Suprapubic skin (tissue), 4 donors: ENCODE measurements around the gene ALKBH8. TPM values are rescaled to one million over a fixed set of nuclear protein-coding genes. Genes with fewer than 3 reads are reported as not detected.
"Not testable (repeated sequence)": the region's sequence is repeated elsewhere in the genome, so short reads cannot be mapped to it uniquely, and the experiment has no call there.

Experiments
- DNase-seq, 2 donors: peaks; one replicate each; pipeline ENCODE4 v3.0.0-alpha.2; 2019; ENCODE audit warnings: low spot score in 2 of 2
- H3K27ac ChIP-seq: fragments of 200-600 bp; sonication (generic); one replicate; pipeline ENCODE4 v1.5.1; 2019
- H3K27me3 ChIP-seq: fragments of 200-600 bp; sonication (generic); one replicate; pipeline ENCODE4 v1.5.1; 2019
- H3K36me3 ChIP-seq: fragments of 200-600 bp; sonication (generic); one replicate; pipeline ENCODE4 v1.5.1; 2019
- H3K4me1 ChIP-seq: fragments of 200-600 bp; sonication (generic); one replicate; pipeline ENCODE4 v1.5.1; 2019
- H3K4me3 ChIP-seq: fragments of 200-600 bp; sonication (generic); one replicate; pipeline ENCODE4 v1.5.1; 2019; ENCODE audit warnings: mild to moderate bottlenecking
- H3K9me3 ChIP-seq: fragments of 200-600 bp; sonication (generic); one replicate; pipeline ENCODE4 v1.5.1; 2019
- EP300 ChIP-seq: sonication (generic); formaldehyde crosslinking; IDR thresholded peaks from one replicate; pipeline ENCODE4 v1.6.1; 2017; ENCODE audit warnings: antibody characterized with exemption
- POLR2A ChIP-seq, 2 donors: fragments of 450-650 bp; IDR thresholded peaks; one replicate each; pipeline ENCODE4 v1.6.1; 2017; ENCODE audit warnings: antibody characterized with exemption in 2 of 2, mild to moderate bottlenecking in 2 of 2, moderate library complexity in 2 of 2
- POLR2AphosphoS5 ChIP-seq, 3 donors: sonication (generic); formaldehyde crosslinking; IDR thresholded peaks; one replicate each; pipeline ENCODE4 v1.6.1; 2017; ENCODE audit warnings: antibody characterized with exemption in 3 of 3
- WGBS: methylation state at CpG from one replicate; pipeline ENCODE4 v1.1.5; 2018; 5-methylcytosine and 5-hydroxymethylcytosine counted together
- total RNA-seq, 4 donors: library from RNA; depleted of rRNA; stranded (reverse); fragments of >200 nt; gene quantifications; one replicate each; pipeline ENCODE4 v1.1.0, GENCODE V29; 2016
- TF ChIP-seq, protein P1 (sequence below), 2 donors: fragments of 200-600 bp in 1 of 2; fragments of 450-650 bp in 1 of 2; sonication (generic) in 1 of 2; IDR thresholded peaks; one replicate each; pipeline ENCODE4 v1.5.1; 2016 to 2019; ENCODE audit warnings: antibody characterized with exemption in 2 of 2, mild to moderate bottlenecking in 1 of 2, moderate library complexity in 1 of 2

Gene ALKBH8
- total RNA-seq, 4 donors from 2014 or later, result 2.0 to 6.8 (median 5.6) TPM

DNA sequence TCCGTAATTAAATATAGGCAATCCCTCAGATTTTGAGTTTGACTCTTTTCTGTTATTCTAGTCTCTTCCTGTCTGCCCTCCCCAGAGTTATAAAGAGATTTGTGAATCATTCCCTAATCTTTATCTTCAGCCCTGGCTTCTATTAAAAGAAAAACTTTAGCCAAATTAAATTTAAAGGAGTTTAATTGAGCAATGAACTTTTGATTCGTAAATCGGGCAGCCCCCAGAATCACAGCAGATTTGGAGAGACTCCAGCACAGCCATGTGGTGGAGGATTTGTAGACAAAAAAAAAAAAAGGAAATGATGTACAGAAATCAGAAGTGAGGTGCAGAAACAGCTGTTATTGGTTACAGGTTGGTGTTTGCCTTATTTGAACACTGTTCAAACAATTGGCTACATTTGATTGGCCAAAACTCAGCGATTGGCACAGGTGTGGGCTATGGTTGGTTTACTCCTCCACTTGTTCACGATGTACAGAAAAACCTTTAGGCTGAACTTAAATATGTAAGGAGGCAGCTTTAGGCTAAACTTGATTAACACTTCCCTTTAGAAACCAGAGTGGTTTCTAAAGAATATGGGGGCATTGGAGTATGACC is 2.3 kb upstream of the ALKBH8 start:
- no peaks in the 10 kb centered on the region for H3K9me3 ChIP-seq
- H3K36me3 ChIP-seq, result no peaks in the 10 kb centered on the region
- no peak overlapping the region for H3K4me3 ChIP-seq
- no peak overlapping the region for H3K27ac ChIP-seq
- TF ChIP-seq EP300 (no peak), POLR2A (IDR thresholded peaks at IDR 0.05) (no peak), POLR2AphosphoS5 (IDR thresholded peaks at IDR 0.05) (no peak)
- TF ChIP-seq, protein P1, sequence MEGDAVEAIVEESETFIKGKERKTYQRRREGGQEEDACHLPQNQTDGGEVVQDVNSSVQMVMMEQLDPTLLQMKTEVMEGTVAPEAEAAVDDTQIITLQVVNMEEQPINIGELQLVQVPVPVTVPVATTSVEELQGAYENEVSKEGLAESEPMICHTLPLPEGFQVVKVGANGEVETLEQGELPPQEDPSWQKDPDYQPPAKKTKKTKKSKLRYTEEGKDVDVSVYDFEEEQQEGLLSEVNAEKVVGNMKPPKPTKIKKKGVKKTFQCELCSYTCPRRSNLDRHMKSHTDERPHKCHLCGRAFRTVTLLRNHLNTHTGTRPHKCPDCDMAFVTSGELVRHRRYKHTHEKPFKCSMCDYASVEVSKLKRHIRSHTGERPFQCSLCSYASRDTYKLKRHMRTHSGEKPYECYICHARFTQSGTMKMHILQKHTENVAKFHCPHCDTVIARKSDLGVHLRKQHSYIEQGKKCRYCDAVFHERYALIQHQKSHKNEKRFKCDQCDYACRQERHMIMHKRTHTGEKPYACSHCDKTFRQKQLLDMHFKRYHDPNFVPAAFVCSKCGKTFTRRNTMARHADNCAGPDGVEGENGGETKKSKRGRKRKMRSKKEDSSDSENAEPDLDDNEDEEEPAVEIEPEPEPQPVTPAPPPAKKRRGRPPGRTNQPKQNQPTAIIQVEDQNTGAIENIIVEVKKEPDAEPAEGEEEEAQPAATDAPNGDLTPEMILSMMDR (IDR thresholded peaks at IDR 0.05), result no peak
- H3K4me1 ChIP-seq, result peaks cover 29% of the 10 kb centered on the region
- no peaks in the 10 kb centered on the region for H3K27me3 ChIP-seq
- DNase-seq, result no peak
- WGBS, result 66% methylated on average over 5 of the region's 5 CpGs

DNA sequence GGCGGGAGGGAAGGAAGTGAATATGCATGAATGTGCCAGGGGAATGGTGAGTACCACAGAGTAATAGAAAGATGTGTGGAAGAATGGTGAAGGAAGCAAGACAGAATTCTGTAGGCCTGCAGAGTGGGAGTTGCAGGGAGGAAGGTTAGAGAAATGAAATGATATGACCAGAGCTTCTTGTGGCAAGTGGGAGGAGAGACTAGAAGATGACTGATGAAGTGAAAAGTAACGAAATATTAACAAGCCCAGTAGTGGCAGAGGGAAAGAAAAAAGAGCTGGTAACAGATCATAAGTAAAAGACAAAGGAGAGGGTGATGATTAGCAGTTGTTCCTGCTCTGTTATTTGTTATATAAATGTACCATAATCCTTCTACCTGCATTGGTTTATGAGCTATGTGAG is 1.0 kb upstream of the ALKBH8 start:
- Histone ChIP-seq H3K4me1 (peaks cover 34% of the 10 kb centered on the region), H3K36me3 (no peaks in the 10 kb centered on the region), H3K4me3 (no peak overlapping the region), H3K9me3 (no peaks in the 10 kb centered on the region), H3K27ac (no peak overlapping the region), H3K27me3 (no peaks in the 10 kb centered on the region)
- DNase-seq, result no peak
- 93% methylated on average over 2 of the region's 2 CpGs for WGBS
- no peak for TF ChIP-seq POLR2A (IDR thresholded peaks at IDR 0.05)
- TF ChIP-seq EP300, result no peak
- TF ChIP-seq, protein P1 (IDR thresholded peaks at IDR 0.05), result no peak
- TF ChIP-seq POLR2AphosphoS5 (IDR thresholded peaks at IDR 0.05), result no peak

DNA sequence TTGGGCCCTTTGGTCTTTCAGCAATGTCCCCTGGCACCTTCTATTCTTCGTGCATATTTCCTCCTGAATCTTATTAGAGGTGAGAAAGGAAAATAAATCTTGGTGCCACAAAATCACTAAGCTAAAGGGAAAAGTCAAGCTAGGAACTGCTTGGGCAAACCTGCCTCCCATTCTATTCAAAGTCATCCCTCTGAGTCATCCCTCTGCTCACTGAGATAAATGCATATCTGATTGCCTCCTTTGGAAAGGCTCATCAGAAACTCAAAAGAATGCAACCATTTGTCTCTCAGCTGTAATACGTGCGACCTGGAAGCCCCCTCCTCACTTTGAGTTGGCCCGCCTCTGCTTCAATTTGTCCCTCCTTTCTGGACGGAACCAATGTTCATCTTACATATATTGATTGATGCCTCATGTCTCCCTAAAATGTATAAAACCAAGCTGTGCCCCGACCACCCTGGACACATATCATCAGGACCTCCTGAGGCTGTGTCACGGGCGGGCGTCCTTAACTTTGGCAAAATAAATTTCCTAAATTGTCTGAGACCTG is 493 bp upstream of the ALKBH8 start:
- Histone ChIP-seq H3K27ac (peak overlapping the region; percentile 82), H3K4me3 (peak overlapping the region; percentile 79), H3K4me1 (peaks cover 34% of the 10 kb centered on the region)
- H3K36me3 ChIP-seq, H3K9me3 ChIP-seq, H3K27me3 ChIP-seq, DNase-seq: not testable (repeated sequence)
- 59% methylated on average over 9 of the region's 9 CpGs for WGBS

DNA sequence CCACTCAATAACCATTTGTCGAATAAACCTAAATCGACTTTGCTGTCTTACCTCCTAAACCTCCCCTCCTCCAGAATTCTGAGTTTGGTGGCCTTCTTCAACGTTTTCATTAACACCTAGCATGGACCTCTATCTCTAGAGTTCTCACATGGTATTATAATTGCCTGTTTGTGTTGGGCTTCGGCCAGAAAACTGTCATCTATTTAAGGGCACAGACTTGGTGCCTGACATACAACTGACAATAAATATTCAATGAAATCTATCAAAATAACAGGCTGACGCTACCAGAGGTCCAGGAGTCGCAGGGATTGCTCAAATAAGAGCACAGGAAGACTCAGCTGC is 687 bp downstream of the ALKBH8 start:
- no peaks in the 10 kb centered on the region for H3K36me3 ChIP-seq
- peak overlapping the region; percentile 79 for H3K4me3 ChIP-seq
- H3K9me3 ChIP-seq, result no peaks in the 10 kb centered on the region
- WGBS, result 16% methylated on average over 6 of the region's 6 CpGs
- H3K27me3 ChIP-seq, result no peaks in the 10 kb centered on the region
- peak overlapping the region; percentile 82 for H3K27ac ChIP-seq
- no peak for DNase-seq
- TF ChIP-seq POLR2AphosphoS5 (IDR thresholded peaks at IDR 0.05) (no peak), EP300 (no peak)
- H3K4me1 ChIP-seq, result peaks cover 34% of the 10 kb centered on the region

DNA sequence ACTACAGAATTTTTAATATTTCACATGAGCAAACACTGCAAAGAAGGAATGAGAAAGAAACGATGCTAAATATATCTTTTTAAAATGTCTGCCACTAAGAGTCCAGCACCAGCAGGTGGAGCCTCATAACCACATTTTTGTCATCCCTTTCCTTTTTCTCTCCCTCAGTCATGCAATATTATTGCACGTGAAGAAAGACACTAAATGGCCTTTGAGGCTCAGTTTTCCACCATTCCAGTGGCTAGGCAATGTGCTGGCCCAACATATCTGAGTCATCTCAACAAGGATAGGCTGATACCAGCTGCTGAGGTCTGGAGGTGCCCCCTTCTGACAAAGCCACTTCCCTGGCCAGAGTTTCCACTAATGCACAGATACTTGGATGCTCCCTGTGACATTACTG is 1.8 kb downstream of the ALKBH8 start:
- TF ChIP-seq POLR2A (IDR thresholded peaks at IDR 0.05) (no peak), EP300 (no peak)
- TF ChIP-seq, protein P1 (IDR thresholded peaks at IDR 0.05), result peak; percentile 11 to 54
- Histone ChIP-seq H3K36me3 (peaks cover 10% of the 10 kb centered on the region), H3K4me3 (no peak overlapping the region), H3K4me1 (peaks cover 34% of the 10 kb centered on the region), H3K27ac (no peak overlapping the region), H3K9me3 (no peaks in the 10 kb centered on the region), H3K27me3 (no peaks in the 10 kb centered on the region)
- DNase-seq, result no peak
- WGBS, result 5% methylated on average over 2 of the region's 2 CpGs

DNA sequence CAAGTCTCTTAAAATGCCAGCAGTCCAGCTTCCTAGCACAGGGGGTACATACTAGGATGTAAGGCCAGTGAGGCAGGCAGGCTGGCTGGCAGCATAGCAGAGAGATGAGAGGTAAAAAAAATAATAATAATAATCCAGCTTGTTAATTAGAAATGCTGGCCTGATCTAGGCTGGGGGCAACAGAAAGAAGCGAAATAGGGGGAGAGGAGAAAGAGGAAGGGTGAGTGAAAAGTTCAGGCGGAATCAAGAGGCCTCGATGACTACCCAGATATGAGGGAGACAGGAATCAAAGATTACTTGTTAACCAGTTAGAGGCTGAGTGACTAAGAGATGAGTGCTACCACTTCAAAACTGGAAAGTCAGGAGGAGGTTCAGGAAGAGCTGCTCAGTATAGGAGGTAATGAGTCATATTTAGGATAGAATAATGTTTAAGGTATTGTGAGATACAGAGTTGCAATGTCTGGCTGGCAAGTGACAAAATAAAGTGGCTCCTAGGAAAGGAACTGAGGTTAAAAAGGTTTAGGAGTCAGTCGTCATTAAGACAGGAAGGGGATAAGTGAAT is 2.8 kb downstream of the ALKBH8 start:
- WGBS, result 42% methylated on average over 4 of the region's 4 CpGs
- TF ChIP-seq, protein P1 (IDR thresholded peaks at IDR 0.05), result no peak
- no peak for TF ChIP-seq EP300
- no peak for TF ChIP-seq POLR2A (IDR thresholded peaks at IDR 0.05)
- no peak for TF ChIP-seq POLR2AphosphoS5 (IDR thresholded peaks at IDR 0.05)
- DNase-seq, result no peak
- no peaks in the 10 kb centered on the region for H3K27me3 ChIP-seq
- peaks cover 34% of the 10 kb centered on the region for H3K4me1 ChIP-seq
- no peaks in the 10 kb centered on the region for H3K9me3 ChIP-seq
- no peak overlapping the region for H3K4me3 ChIP-seq
- peaks cover 11% of the 10 kb centered on the region for H3K36me3 ChIP-seq
- peak overlapping the region; percentile 42 for H3K27ac ChIP-seq
